GM18951 (cell line): Measurements from ENCODE around the gene SERPING1.
A peak's percentile ranks its signal among the peaks of the same experiment; 100 is the strongest.

Experiments used
- POLR2A ChIP-seq: IDR thresholded peaks from 4 replicates; pipeline ENCODE4 v1.6.1; 2011; ENCODE audit warnings: mild to moderate bottlenecking; ENCODE audit not compliant: insufficient read length, insufficient read depth; ENCODE audit errors: extremely low read depth
- in situ Hi-C: fragments of 300-500 bp; cut with MboI; formaldehyde crosslinking; loops from one replicate; pipeline ENCODE4 v1.12.0; 2022; ENCODE audit warnings: low sequenced_read_pairs, mixed read lengths, inconsistent platforms; ENCODE audit not compliant: unreplicated experiment

Gene SERPING1

DNA sequence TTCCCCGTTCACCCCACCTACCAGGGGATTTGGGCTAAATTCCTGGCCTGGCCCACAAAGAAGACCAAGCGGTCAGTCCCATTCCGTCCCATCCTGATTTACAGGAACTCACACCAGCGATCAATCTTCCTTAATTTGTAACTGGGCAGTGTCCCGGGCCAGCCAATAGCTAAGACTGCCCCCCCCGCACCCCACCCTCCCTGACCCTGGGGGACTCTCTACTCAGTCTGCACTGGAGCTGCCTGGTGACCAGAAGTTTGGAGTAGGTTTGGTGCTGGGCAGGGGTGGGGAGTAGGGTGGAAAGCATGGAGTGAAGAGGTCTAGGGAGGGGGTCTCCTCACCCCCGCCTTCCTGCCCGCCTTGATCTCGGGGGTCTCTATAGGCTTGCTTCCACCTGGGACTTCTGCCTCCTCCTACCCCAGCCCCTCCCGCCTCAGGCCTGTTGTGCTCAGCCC lies at the start of gene SERPING1:
Gene SERPING1, plus strand, starts transcription at position 225 of the 455 bp plus-strand sequence. CDS start 586 bp downstream, outside the sequence.
- in situ Hi-C loops = no loop called here
- no peak for TF ChIP-seq POLR2A

DNA sequence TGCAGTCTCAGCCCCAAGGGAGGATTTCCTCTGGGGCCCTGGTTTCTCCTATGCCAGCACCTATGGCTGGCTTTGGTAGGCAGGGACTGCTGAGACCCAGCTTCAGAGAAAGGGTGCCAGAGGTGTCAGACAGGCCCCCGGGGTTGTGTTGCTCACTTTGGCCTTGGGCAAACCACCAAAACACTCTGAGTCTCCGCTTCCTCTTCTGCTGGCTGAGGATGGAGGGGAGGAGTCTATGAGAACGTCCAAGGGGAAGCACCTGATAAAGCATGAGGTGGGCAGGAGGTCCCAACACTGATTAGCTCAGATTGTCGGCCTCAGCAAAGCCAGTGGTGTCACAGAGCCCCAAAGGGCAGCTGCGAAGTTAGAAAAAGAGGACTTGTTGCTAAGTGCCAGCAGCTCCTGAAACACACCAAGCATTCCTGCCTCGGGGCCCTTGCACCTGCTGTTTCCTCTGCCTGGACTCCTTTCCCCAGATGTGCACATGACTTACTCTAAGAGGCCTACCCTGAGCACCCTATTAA lies 49.6 kb upstream of the SERPING1 start:
- in situ Hi-C loops = no loop called here
- no peak for TF ChIP-seq POLR2A

DNA sequence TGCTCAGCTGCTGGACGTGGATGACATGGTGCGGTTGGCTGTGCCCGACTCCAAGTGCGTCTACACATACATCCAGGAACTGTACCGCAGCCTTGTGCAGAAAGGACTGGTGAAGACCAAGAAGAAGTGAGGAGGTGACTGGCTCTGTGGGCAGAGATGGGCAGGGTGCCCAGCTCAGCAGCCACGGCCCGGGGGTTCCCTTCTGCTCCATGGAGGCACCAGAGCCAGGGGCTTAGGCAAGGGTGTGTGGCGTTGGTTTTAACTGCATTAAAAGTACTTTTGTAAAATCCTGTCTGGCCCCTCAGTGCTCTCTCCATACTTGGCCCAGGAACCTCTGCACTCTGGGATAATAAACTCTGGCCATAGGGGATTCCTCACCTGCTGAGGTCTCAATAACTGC lies 47.5 kb upstream of the SERPING1 start:
- no peak for TF ChIP-seq POLR2A
- in situ Hi-C loops = no loop called here

DNA sequence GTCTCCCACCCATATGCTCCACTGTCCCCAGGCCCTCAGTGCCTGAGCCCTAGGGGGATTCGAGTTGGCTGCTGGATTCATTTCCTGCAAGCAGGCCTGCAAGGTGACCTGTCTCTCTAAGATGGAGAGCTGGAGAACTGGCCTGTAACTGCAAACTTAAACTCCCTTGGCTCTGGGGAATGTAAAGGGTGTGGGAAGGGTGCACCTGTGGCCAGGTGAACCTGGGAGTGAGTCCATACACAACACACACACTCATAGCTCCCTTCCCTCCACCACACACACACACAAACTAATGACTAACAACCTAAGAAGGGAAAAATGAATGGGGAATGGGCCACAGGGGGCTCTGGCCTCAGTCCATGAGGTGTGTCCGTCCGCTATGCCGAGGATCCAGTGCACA lies 45.5 kb upstream of the SERPING1 start:
- TF ChIP-seq POLR2A = no peak
- in situ Hi-C loops = no loop called here

DNA sequence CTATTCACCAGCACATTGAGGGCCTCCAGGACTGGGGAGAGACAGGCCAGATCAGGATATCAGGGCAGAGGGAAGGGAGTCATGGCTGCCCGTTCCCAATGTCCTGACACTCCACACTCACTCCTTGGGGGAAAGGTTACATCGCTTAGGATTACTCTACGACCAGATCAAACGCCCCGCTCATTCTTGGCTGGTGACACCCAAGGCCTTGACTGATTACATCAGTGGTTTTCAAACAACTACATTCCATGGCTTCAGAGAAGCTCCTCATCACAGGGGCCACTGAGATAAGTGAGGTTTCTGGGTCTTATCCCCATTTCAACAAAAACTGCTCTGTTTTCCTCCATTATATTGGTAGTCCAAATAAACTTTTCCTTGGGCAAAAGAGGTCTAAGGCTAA lies 45.0 kb upstream of the SERPING1 start:
- in situ Hi-C loops = no loop called here
- TF ChIP-seq POLR2A = no peak

DNA sequence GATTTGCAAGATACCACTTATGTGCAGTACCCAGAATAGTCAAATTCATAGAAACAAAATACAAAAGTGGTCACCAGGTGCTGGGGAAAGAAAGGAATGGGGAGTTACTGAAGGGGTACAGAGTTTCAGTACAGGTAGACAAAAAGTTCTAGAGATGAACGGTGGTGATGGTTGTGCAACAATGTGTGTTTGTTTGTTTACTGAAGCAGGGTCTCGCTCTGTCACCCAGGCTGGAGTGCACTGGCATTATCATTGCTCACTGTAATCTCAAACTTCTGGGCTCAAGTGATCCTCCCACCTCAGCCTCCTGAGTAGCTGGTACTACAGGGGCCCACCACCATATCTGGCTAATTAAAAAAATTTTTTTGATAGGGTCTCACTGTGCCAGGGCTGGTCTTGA lies 42.1 kb upstream of the SERPING1 start:
- in situ Hi-C loops = no loop called here
- no peak for TF ChIP-seq POLR2A

DNA sequence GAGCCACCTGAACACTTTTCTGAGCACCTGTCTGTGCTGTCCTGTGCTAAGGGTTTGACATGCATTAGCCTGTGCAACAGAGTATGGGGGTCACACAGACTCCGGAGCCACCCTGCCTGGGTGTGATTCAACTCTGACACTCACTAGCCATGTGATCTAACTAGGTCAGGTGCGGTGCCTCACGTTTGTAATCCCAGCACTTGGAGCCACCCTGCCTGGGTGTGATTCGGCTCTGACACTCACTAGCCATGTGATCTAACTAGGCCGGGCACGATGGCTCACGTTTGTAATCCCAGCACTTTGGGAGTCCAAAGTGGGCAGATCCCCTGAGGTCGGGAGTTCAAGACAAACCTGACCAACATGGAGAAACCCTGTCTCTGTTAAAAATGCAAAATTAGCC lies 41.4 kb upstream of the SERPING1 start:
- in situ Hi-C loops = no loop called here
- TF ChIP-seq POLR2A = no peak

DNA sequence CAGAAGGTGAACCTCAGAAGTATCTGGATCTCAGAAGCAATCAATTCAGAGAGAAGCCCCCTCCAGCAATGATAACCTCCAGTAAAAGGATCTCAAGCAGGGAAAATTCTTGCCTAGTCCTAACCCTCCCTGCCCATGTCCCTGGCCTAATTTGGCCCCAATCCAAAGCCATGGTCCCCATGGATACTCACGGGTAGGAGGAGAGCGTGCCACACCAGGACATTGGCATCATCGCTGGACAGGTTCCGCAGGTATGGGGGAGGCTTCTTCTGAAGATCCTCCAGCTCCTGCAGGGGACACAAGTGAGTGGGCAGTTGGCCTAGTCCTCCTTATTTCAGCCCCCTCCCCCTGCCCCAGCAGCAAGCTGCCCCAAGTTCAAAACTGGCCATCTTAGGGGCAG lies 37.3 kb upstream of the SERPING1 start:
- TF ChIP-seq POLR2A = no peak
- in situ Hi-C loops = no loop called here

DNA sequence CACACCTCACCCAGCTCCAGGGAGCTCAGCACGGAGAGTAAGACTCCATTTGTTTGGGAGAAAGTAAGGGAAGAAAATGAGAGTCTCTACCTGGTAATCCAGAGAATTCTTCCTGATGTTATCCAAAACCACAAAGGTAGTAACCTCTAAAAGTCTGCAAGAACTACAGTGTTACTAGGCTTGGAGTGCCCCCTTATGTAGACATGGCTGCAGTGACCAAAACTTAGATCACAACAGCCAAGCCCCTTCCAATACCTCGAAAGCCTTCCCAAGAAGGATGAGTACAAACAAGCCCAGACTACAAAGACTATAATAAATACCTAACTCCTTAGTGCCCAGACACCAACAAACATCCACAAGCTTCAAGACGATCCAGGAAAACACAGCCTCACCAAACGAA lies 34.9 kb upstream of the SERPING1 start:
- in situ Hi-C loops = no loop called here
- TF ChIP-seq POLR2A = no peak

DNA sequence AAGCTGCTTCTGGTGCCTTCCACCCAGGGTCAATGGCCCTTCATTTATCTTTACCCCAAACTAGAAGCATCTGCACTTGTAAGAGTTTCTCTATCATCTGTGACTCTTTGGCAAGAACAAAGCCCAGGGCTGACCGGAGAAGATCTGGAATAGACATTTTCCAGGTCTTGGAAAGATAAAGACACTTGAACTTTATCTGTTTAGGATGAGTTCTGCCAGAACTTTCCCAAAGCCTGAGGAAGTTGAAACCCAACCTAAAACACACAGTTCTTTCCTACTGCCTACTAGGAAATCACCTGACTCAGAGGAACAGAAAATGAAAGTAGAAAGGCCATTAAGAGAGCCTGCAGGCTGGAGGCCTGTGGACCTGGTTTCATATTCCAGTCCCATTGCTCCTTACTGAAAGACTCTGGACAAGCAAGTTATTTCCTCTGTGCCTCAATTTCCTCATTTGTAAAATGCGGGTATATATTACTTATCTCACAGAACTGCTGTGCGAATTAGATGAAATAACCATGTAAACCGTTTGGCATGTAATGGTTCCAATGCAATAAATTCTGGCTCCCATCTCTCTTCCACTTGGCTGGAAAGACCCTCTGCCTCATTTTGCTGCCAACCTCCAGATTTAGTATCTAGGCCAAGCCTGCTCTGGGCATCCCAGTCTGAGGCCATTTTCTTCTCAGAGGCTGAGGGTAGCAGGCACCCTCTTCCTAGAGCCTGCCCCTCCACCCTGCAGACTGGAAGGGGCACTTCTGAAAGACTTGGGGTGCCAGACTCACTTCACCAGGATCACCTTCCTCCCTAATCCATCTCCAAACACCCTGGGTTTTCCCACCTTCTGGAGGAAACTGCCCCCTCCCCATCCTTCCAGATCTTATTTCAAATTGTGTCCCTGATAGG lies 31.2 kb upstream of the SERPING1 start:
- in situ Hi-C loops = loop anchor here (5.0 kb wide), 1 partner anchor 76 kb away; no protein-coding TSS in a partner anchor
- TF ChIP-seq POLR2A = peak; percentile 55

DNA sequence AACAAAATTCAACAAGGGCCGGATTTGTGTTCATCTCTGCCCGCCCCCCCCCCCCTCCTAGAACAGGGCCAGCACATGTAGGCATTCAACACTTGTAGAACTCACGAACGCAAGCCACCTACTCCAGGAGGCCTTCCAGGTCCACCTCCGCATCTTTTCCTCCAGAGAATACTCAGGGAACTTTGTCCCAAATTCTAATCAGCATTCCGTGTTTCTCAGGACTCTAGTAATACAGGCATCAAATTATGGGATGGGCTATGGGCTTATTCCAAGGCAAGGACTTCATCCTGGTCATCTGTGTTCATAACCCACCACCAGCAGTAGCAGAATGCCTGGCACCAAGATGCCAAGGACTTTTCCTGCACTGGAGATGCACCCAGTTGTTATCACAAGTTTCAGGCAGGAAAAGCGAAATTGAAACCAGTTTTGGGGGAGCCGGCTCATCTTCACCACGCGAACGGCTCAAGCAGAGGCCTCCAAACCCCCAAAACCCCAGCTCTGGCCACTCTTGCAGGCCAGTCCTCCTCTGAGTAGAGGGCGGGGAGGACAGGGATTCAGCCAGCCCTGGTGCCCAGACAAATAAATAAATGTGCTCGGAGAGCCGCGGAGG lies 30.5 kb upstream of the SERPING1 start:
- TF ChIP-seq POLR2A = no peak
- in situ Hi-C loops = loop anchor here (5.0 kb wide), 1 partner anchor 75 kb away; no protein-coding TSS in a partner anchor

DNA sequence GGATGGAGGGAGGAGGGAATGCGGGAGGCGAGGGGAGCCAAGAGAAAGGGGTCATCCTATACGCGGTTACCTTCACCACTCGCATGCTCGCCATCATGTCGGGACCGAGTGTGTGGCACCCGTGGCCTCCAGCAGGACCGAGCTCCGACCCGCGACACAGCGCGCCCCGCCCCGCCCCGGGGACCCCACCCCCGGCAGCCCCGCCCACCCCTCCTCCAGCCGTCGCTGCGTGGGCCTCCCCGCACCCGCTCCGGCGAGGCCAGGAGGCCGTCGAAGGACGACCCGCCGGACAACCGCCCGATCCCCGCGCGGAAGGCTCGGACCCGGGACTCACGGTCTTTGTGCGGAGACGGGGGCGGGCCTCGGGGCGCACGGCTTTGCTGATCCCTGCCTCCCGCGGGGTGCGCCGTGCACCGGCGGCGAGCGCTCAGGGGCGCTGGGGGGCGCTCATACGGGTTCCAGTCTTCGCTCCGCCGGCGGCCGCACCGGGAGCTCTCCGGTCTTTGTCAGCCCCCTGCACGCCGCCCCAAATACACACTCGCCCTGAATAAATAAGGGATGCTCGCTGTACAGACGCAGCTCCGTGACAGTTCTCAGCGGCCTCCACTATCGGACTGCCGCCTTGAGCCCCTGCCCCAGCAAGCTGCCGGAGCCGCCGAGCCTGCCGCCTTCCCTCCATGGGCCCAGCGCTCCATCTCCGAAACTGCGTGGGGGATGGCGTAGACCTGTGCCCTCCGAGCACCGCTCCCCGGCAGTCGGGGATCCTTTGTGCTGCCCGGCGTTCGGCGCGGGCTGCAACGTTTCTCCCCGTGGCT lies 29.8 kb upstream of the SERPING1 start, which contains the start of gene UBE2L6:
Gene UBE2L6, minus strand, starts transcription at position 158 of the 815 bp plus-strand sequence. Its CDS starts 61 bp downstream, at position 97.
- in situ Hi-C loops = loop anchor here (5.0 kb wide), 1 partner anchor 75 kb away; no protein-coding TSS in a partner anchor
- peak; percentile 66 for TF ChIP-seq POLR2A
